Mesendoderm (in vitro differentiated cells): ENCODE data around the gene DPEP1.
"Not testable (repeated sequence)": the region's sequence is repeated elsewhere in the genome, so short reads cannot be mapped to it uniquely, and the experiment has no call there.

ENCODE experiments used
- DNase-seq: peaks from one replicate; pipeline ENCODE4 v3.0.0; 2013
- H2AK5ac ChIP-seq: 2 replicates; pipeline ENCODE4 v1.6.1; 2013; ENCODE audit warnings: low read length, inconsistent platforms
- H2BK120ac ChIP-seq: 2 replicates; pipeline ENCODE4 v1.6.1; 2013; ENCODE audit warnings: low read depth, mild to moderate bottlenecking, low read length, moderate library complexity, mixed read lengths
- H2BK15ac ChIP-seq: replicated peaks from 2 replicates; pipeline ENCODE4 v1.6.1; 2013; ENCODE audit warnings: low read depth, mild to moderate bottlenecking, moderate library complexity
- H2BK5ac ChIP-seq: 2 replicates; pipeline ENCODE4 v1.6.1; 2013; ENCODE audit warnings: low read length, inconsistent platforms
- H3K18ac ChIP-seq: 2 replicates; pipeline ENCODE4 v1.6.1; 2013; ENCODE audit warnings: mild to moderate bottlenecking, low read length, mixed read lengths
- H3K23ac ChIP-seq: one replicate; pipeline ENCODE4 v1.6.1; 2013; ENCODE audit warnings: low read length
- H3K27ac ChIP-seq: 2 replicates; pipeline ENCODE4 v1.5.1; 2013; ENCODE audit warnings: low read depth, mild to moderate bottlenecking, inconsistent platforms, low read length, moderate library complexity
- H3K27me3 ChIP-seq: 2 replicates; pipeline ENCODE4 v1.6.1; 2013; ENCODE audit warnings: low read length, control low read depth, mild to moderate bottlenecking, inconsistent platforms; ENCODE audit not compliant: insufficient read depth, poor library complexity
- H3K36me3 ChIP-seq: 2 replicates; pipeline ENCODE4 v1.6.1; 2013; ENCODE audit warnings: low read length, inconsistent platforms; ENCODE audit not compliant: control insufficient read depth, insufficient read depth
- H3K4ac ChIP-seq: one replicate; pipeline ENCODE4 v1.6.1; 2013; ENCODE audit warnings: low read depth, mild to moderate bottlenecking, low read length, moderate library complexity
- H3K4me1 ChIP-seq: 2 replicates; pipeline ENCODE4 v1.6.1; 2013; ENCODE audit warnings: low read depth, low read length, inconsistent platforms; ENCODE audit not compliant: control insufficient read depth
- H3K4me2 ChIP-seq: 2 replicates; pipeline ENCODE4 v1.6.1; 2013; ENCODE audit warnings: low read length
- H3K4me3 ChIP-seq: 2 replicates; pipeline ENCODE4 v1.5.1; 2013; ENCODE audit warnings: mild to moderate bottlenecking, low read length
- H3K56ac ChIP-seq: one replicate; pipeline ENCODE4 v1.6.1; 2013; ENCODE audit warnings: low read length
- H3K79me1 ChIP-seq: 2 replicates; pipeline ENCODE4 v1.6.1; 2013; ENCODE audit warnings: low read length, inconsistent platforms
- H3K79me2 ChIP-seq: 2 replicates; pipeline ENCODE4 v1.6.1; 2013; ENCODE audit warnings: mild to moderate bottlenecking, low read length; ENCODE audit not compliant: control insufficient read depth, insufficient read depth
- H3K9ac ChIP-seq: 2 replicates; pipeline ENCODE4 v1.6.1; 2013; ENCODE audit warnings: low read length, inconsistent platforms
- H4K5ac ChIP-seq: one replicate; pipeline ENCODE4 v1.6.1; 2013; ENCODE audit warnings: low read length
- H4K8ac ChIP-seq: one replicate; pipeline ENCODE4 v1.6.1; 2013; ENCODE audit warnings: low read depth, mild to moderate bottlenecking, control low read depth, low read length, moderate library complexity
- WGBS: extraction: QIAGEN DNeasy Blood & Tissue Kit; methylation state at CpG from one replicate; pipeline ENCODE4 v1.1.7; 2013; ENCODE audit warnings: low lambda C conversion rate, missing lambda C conversion rate; ENCODE audit not compliant: insufficient coverage; ENCODE audit errors: extremely low coverage; 5-methylcytosine and 5-hydroxymethylcytosine counted together

Gene DPEP1

DNA sequence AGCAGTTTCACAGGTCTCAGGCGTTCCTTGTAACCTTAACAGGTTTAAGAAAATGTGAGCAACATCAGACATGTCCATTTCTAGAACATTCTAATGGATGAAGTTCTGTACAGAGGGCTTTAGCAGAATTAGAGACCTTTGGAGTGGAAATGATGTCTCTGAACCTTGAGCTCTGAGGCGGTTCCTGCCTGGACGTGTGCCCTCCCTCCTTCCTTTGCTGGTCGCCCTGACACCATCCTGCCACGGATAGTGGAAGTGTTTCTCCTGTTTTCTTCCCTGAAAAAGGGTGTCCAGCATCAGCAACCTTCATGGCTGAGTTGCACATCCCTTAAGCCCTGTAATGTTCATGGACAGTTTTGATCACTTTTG is 55.3 kb downstream of the DPEP1 start:
- Histone ChIP-seq H2AK5ac (no peak overlapping the region), H2BK120ac (no peak overlapping the region), H3K4me2 (no peak overlapping the region), H2BK15ac (no peak overlapping the region), H2BK5ac (no peak overlapping the region), H3K4me3 (no peak overlapping the region), H3K23ac (no peak overlapping the region), H3K4ac (no peak overlapping the region), H3K79me1 (no peaks in the 10 kb centered on the region), H4K5ac (no peak overlapping the region), H3K4me1 (no peaks in the 10 kb centered on the region), H3K79me2 (no peaks in the 10 kb centered on the region), H3K9ac (no peak overlapping the region), H3K36me3 (peaks cover 3% of the 10 kb centered on the region), H3K18ac (no peak overlapping the region), H3K27me3 (no peaks in the 10 kb centered on the region), H3K56ac (no peak overlapping the region), H3K27ac (no peak overlapping the region), H4K8ac (no peak overlapping the region)
- no peak for DNase-seq
- no CpG with 5 or more reads among the region's 5 CpGs for WGBS

DNA sequence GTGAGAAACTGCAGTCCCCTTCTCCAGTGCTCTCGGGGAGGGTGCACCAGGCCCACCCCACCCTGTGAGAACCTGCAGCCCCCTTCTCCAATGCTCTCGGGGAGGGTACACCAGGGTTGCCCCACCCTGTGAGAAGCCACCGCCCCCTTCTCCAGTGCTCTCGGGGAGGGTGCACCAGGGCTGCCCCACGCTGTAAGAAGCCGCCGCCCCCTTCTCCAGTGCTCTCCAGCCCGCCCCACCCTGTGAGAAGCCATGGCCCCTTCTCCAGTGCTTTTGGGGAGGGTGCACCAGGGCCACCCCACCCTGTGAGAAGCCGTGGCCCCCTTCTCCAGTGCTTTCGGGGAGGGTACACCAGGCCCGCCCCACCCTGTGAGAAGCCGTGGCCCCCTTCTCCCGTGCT is 56.3 kb downstream of the DPEP1 start:
- Histone ChIP-seq H3K79me2 (no peaks in the 10 kb centered on the region), H2AK5ac (no peak overlapping the region), H3K4me3 (no peak overlapping the region), H3K18ac (no peak overlapping the region), H3K27ac (no peak overlapping the region), H3K36me3 (peaks cover 1% of the 10 kb centered on the region), H3K23ac (no peak overlapping the region), H3K9ac (no peak overlapping the region), H3K4me1 (no peaks in the 10 kb centered on the region), H2BK120ac (no peak overlapping the region), H2BK15ac (no peak overlapping the region), H2BK5ac (no peak overlapping the region), H3K56ac (no peak overlapping the region), H4K5ac (no peak overlapping the region), H3K27me3 (no peaks in the 10 kb centered on the region), H3K4me2 (no peak overlapping the region), H4K8ac (no peak overlapping the region), H3K79me1 (no peaks in the 10 kb centered on the region), H3K4ac (no peak overlapping the region)
- DNase-seq = no peak
- no CpG with 5 or more reads among the region's 13 CpGs for WGBS

DNA sequence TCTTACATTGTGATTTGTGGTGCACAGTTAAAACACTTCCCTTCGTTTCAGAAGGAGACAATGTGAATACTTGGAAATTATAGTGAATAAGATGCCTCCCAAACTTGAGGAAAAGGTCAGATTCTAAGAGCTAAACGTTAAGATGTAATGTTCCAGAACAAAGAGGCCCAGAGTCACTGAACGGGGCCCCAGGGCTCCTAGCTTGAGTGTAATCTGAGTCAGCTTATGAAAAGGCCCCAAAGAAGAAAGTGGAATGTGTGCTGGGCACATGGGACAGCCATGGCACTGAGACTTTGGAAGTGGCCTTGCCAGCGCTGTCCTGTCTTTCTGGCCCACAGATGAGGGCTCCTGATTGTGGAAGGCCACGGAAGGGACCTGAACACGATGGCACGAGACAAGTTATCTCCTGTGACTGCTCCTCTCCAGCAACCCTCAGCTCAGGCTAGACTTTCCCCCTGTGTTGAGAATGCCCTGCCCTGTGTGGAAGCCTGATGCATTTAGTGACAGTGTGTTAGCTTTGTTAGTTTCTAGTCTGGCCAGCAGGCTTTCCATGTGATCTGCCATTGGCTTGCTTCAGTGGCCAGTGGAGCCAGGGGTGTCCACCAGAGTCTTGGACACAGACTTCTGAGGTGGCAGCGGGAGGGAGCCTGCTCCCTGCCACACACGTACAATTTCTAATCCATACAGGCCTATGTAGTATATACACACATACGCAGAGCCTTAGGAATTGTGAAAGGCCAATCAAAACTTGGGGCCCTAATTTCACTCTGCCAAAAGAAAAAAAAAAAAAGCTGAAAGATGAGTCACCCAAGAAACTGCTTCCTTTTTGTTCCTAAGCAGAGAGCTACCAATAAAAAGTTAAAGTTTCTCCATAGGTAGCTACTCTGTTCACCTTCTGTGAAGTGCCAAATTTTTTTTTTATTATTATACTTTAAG is 57.3 kb downstream of the DPEP1 start:
- H4K5ac ChIP-seq = no peak overlapping the region
- DNase-seq = no peak

DNA sequence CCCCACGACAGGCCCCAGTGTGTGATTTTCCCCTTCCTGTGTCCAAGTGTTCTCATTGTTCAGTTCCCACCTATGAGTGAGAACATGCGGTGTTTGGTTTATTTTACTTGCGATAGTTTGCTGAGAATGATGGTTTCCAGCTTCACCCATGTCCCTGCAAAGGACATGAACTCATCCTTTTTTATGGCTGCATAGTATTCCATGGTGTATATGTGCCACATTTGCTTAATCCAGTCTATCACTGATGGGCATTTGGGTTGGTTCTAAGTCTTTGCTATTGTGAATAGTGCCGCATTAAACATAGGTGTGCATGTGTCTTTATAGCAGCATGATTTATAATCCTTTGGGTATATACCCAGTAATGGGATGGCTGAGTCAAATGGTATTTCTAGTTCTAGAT is 58.1 kb downstream of the DPEP1 start:
- not testable (repeated sequence) for H2BK120ac ChIP-seq, H3K9ac ChIP-seq, H3K56ac ChIP-seq, H3K79me2 ChIP-seq, H4K8ac ChIP-seq, H3K27ac ChIP-seq, H3K4me2 ChIP-seq, H3K18ac ChIP-seq, H2AK5ac ChIP-seq, H2BK15ac ChIP-seq, H3K79me1 ChIP-seq, H3K23ac ChIP-seq, DNase-seq, H4K5ac ChIP-seq, H3K27me3 ChIP-seq, H3K4ac ChIP-seq, H3K36me3 ChIP-seq, H2BK5ac ChIP-seq, H3K4me3 ChIP-seq, H3K4me1 ChIP-seq
- no CpG with 5 or more reads among the region's 4 CpGs for WGBS

More for the DNA sequence above, 57.3 kb downstream of the DPEP1 start:
- H3K56ac ChIP-seq = no peak overlapping the region
- H3K4me2 ChIP-seq = no peak overlapping the region
- H3K4ac ChIP-seq = no peak overlapping the region
- H2BK120ac ChIP-seq = no peak overlapping the region
- H3K27me3 ChIP-seq = no peaks in the 10 kb centered on the region
- WGBS = no CpG with 5 or more reads among the region's 10 CpGs
- H2AK5ac ChIP-seq = no peak overlapping the region
- H3K36me3 ChIP-seq = peaks cover 1% of the 10 kb centered on the region
- H3K4me3 ChIP-seq = no peak overlapping the region
- H3K4me1 ChIP-seq = no peaks in the 10 kb centered on the region
- H4K8ac ChIP-seq = no peak overlapping the region
- no peaks in the 10 kb centered on the region for H3K79me2 ChIP-seq
- H2BK5ac ChIP-seq = no peak overlapping the region
- H3K18ac ChIP-seq = no peak overlapping the region
- H3K27ac ChIP-seq = no peak overlapping the region
- H3K23ac ChIP-seq = no peak overlapping the region
- H3K79me1 ChIP-seq = no peaks in the 10 kb centered on the region
- H3K9ac ChIP-seq = no peak overlapping the region
- H2BK15ac ChIP-seq = no peak overlapping the region

DNA sequence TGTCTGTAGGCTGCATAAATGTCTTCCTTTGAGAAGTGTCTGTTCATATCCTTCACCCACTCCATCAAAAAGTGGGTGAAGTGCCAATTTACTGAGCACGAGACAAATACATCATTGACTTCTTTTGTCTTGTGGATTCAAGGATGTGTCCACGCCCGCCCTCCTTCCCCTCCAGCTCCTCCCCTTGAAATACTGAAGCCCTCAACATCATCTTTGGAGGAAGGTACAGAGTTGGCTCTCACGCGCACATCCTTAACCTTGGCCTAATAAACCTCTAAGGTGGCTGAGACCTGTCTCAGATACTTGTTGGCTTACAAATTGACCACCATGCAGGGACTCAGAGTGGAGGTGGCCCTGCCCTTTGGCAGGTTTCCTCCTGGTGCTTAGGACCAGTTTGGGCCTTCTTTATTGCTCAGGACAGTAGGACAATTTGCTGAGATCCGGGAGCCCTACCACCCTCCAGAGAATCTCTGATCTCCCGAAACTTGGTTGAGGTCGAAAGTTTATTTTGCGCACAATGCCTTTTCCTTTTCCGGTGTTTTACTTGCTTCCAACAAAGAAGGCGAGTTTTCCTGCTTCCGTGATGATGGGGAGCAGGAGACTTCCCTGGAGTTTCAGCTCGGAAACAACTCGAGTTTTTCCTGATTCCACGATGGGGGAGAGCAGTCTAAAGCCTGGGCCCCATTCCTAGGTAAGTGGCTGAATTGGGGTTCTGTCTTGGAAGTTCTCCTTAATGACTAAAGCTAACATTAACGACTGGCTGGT is 58.9 kb downstream of the DPEP1 start:
- Histone ChIP-seq H3K79me1 (no peaks in the 10 kb centered on the region), H2BK5ac (no peak overlapping the region), H3K18ac (no peak overlapping the region), H3K27me3 (no peaks in the 10 kb centered on the region), H2BK120ac (no peak overlapping the region), H3K4me2 (no peak overlapping the region), H3K23ac (no peak overlapping the region), H3K27ac (no peak overlapping the region), H2BK15ac (no peak overlapping the region), H3K4me1 (no peaks in the 10 kb centered on the region), H2AK5ac (no peak overlapping the region), H3K4ac (no peak overlapping the region), H3K4me3 (no peak overlapping the region), H3K9ac (no peak overlapping the region), H4K5ac (no peak overlapping the region), H4K8ac (no peak overlapping the region), H3K79me2 (no peaks in the 10 kb centered on the region), H3K36me3 (peaks cover 1% of the 10 kb centered on the region), H3K56ac (no peak overlapping the region)
- WGBS = no CpG with 5 or more reads among the region's 16 CpGs
- DNase-seq = no peak
